GM21423 (cell line): ENCODE data around the gene HSD17B1.

ENCODE experiments used
- ATAC-seq: cut with Tn5 transposase; IDR thresholded peaks from one replicate; pipeline ENCODE4 v1.9.1; 2021; ENCODE audit warnings: mild to moderate bottlenecking, moderate library complexity; ENCODE audit not compliant: unreplicated experiment

Gene HSD17B1

GRCh38 chr17:42596386-42596785 lies 43.7 kb downstream of the HSD17B1 start:
- ATAC-seq: no peak

- no peak for ATAC-seq
Observed at GRCh38 chr17:42598905-42599304, 46.2 kb downstream of the HSD17B1 start.

- no peak for ATAC-seq
Observed at GRCh38 chr17:42603318-42603717, 50.6 kb downstream of the HSD17B1 start.
